GM12878 (cell line): ENCODE measurements around the gene ACTL7A.
"Not testable (repeated sequence)": the region's sequence is repeated elsewhere in the genome, so short reads cannot be mapped to it uniquely, and the experiment has no call there.

ENCODE experiments used
- BMI1 ChIP-seq: fragments of 450-650 bp; IDR thresholded peaks from 2 replicates; pipeline ENCODE4 v1.6.1; 2016; ENCODE audit warnings: mild to moderate bottlenecking, moderate library complexity, borderline replicate concordance
- FOXM1 ChIP-seq: IDR thresholded peaks from 2 replicates; pipeline ENCODE4 v1.6.1; 2012; ENCODE audit warnings: low read depth, mild to moderate bottlenecking, inconsistent platforms, low read length, moderate library complexity
- IKZF1 ChIP-seq: fragments of 450-650 bp; conservative IDR thresholded peaks from 2 replicates; pipeline ENCODE4 v1.6.1; 2017; ENCODE audit warnings: antibody characterized with exemption, mild to moderate bottlenecking
- MYC ChIP-seq: IDR thresholded peaks from 2 replicates; pipeline ENCODE4 v1.6.1; 2011; ENCODE audit warnings: mild to moderate bottlenecking, low read length, moderate library complexity, inconsistent platforms; ENCODE audit not compliant: insufficient read depth, insufficient replicate concordance, insufficient read length, severe bottlenecking
- POLR2AphosphoS5 ChIP-seq: IDR thresholded peaks from 2 replicates; pipeline ENCODE4 v1.6.1; 2011; ENCODE audit warnings: mild to moderate bottlenecking, low read length, inconsistent platforms
- SREBF2 ChIP-seq: IDR thresholded peaks from 2 replicates; pipeline ENCODE4 v1.6.1; 2012; ENCODE audit warnings: mild to moderate bottlenecking, low read length
- TCF12 ChIP-seq: IDR thresholded peaks from 2 replicates; pipeline ENCODE4 v1.6.1; 2011; ENCODE audit warnings: low read depth, mild to moderate bottlenecking, low read length
- ZNF24 ChIP-seq: fragments of 450-650 bp; IDR thresholded peaks from 2 replicates; pipeline ENCODE4 v1.6.1; 2017; ENCODE audit warnings: antibody characterized with exemption, mild to moderate bottlenecking
- TF ChIP-seq, protein P1 (sequence below), 3 experiments: IDR thresholded peaks in 2 of 3; conservative IDR thresholded peaks in 1 of 3; 2 replicates each; pipeline ENCODE4 v1.5.1; 2011; ENCODE audit warnings: low read depth in 3 of 3, low read length in 3 of 3, mild to moderate bottlenecking in 3 of 3, control low read depth in 2 of 3, moderate library complexity in 2 of 3, inconsistent platforms in 1 of 3, mixed read lengths in 1 of 3; ENCODE audit not compliant: control insufficient read depth in 2 of 3, insufficient read depth in 1 of 3; ENCODE audit errors: extremely low read depth in 1 of 3
- TF ChIP-seq, protein P2 (sequence below): IDR thresholded peaks from 2 replicates; pipeline ENCODE4 v1.6.1; 2012; ENCODE audit warnings: mild to moderate bottlenecking, low read depth, low read length

DNA sequence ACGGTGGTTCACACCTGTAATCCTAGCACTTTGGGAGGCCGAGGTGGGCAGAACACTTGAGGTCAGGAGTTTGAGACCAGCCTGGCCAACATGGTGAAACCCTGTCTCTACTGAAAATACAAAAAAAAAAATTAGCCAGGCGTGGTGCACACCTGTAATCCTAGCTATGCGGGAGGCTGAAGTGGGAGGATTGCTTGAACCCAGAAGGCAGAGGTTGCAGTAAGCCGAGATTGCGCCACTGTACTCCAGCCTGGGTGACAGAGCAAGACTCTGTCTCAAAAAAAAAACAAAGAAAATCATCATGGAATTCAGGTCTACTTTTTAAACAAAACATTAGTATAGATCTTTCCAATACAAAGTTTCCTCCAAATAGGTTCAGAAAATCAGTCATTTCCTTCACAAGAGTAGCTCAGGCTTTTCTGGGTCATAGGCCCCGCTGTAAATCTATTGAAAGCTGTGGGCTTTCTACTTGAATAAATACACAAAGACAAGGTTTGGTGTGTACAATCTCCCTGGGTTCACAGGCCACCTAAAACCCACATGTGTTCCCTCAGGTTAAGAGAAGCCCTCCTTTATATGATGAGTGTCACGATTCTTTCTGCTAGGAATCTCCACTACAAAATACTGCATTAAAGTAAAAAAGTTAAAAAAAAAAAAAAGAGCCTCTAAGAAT lies 37.1 kb downstream of the ACTL7A start:
- TF ChIP-seq, protein P1, sequence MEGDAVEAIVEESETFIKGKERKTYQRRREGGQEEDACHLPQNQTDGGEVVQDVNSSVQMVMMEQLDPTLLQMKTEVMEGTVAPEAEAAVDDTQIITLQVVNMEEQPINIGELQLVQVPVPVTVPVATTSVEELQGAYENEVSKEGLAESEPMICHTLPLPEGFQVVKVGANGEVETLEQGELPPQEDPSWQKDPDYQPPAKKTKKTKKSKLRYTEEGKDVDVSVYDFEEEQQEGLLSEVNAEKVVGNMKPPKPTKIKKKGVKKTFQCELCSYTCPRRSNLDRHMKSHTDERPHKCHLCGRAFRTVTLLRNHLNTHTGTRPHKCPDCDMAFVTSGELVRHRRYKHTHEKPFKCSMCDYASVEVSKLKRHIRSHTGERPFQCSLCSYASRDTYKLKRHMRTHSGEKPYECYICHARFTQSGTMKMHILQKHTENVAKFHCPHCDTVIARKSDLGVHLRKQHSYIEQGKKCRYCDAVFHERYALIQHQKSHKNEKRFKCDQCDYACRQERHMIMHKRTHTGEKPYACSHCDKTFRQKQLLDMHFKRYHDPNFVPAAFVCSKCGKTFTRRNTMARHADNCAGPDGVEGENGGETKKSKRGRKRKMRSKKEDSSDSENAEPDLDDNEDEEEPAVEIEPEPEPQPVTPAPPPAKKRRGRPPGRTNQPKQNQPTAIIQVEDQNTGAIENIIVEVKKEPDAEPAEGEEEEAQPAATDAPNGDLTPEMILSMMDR (IDR thresholded peaks at IDR 0.05 in 2 of 3, conservative IDR thresholded peaks at IDR 0.05 in 1 of 3; ENCODE audit: control insufficient read depth in 2 of 3, extremely low read depth in 1 of 3, insufficient read depth in 1 of 3, low read depth in 3 of 3, low read length in 3 of 3): not testable (repeated sequence)
- TF ChIP-seq TCF12, ZNF24, IKZF1, FOXM1, MYC, BMI1, POLR2AphosphoS5, SREBF2: not testable (repeated sequence)
- TF ChIP-seq, protein P2, sequence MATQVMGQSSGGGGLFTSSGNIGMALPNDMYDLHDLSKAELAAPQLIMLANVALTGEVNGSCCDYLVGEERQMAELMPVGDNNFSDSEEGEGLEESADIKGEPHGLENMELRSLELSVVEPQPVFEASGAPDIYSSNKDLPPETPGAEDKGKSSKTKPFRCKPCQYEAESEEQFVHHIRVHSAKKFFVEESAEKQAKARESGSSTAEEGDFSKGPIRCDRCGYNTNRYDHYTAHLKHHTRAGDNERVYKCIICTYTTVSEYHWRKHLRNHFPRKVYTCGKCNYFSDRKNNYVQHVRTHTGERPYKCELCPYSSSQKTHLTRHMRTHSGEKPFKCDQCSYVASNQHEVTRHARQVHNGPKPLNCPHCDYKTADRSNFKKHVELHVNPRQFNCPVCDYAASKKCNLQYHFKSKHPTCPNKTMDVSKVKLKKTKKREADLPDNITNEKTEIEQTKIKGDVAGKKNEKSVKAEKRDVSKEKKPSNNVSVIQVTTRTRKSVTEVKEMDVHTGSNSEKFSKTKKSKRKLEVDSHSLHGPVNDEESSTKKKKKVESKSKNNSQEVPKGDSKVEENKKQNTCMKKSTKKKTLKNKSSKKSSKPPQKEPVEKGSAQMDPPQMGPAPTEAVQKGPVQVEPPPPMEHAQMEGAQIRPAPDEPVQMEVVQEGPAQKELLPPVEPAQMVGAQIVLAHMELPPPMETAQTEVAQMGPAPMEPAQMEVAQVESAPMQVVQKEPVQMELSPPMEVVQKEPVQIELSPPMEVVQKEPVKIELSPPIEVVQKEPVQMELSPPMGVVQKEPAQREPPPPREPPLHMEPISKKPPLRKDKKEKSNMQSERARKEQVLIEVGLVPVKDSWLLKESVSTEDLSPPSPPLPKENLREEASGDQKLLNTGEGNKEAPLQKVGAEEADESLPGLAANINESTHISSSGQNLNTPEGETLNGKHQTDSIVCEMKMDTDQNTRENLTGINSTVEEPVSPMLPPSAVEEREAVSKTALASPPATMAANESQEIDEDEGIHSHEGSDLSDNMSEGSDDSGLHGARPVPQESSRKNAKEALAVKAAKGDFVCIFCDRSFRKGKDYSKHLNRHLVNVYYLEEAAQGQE: not testable (repeated sequence)
